GM19324 (cell line): Measurements from ENCODE around the gene RALGPS1.

ENCODE experiments used
- ATAC-seq: cut with Tn5 transposase; IDR thresholded peaks from one replicate; pipeline ENCODE4 v1.9.1; 2021; ENCODE audit warnings: mild to moderate bottlenecking, moderate library complexity; ENCODE audit not compliant: unreplicated experiment, low FRiP score

RALGPS1 gene

GRCh38 chr9:126953041-126953809 is 38.6 kb downstream of the RALGPS1 start:
- ATAC-seq: no peak

- ATAC-seq: no peak
Observed at GRCh38 chr9:126955811-126956210, 41.2 kb downstream of the RALGPS1 start.

- no peak for ATAC-seq
Observed at GRCh38 chr9:126956917-126957686, 42.5 kb downstream of the RALGPS1 start.

GRCh38 chr9:126957687-126958053 is 43.1 kb downstream of the RALGPS1 start:
- ATAC-seq: no peak

GRCh38 chr9:126959336-126959735 is 44.8 kb downstream of the RALGPS1 start:
- ATAC-seq: no peak

GRCh38 chr9:126959917-126960316 is 45.3 kb downstream of the RALGPS1 start:
- no peak for ATAC-seq

GRCh38 chr9:126962336-126962735 is 47.8 kb downstream of the RALGPS1 start:
- ATAC-seq: no peak

- no peak for ATAC-seq
Observed at GRCh38 chr9:126965077-126965476, 50.5 kb downstream of the RALGPS1 start.

GRCh38 chr9:126965541-126966428 is 51.2 kb downstream of the RALGPS1 start:
- no peak for ATAC-seq

GRCh38 chr9:126971261-126971660 is 56.7 kb downstream of the RALGPS1 start:
- ATAC-seq: no peak

- ATAC-seq: no peak
Observed at GRCh38 chr9:126973651-126974529, 59.3 kb downstream of the RALGPS1 start.

GRCh38 chr9:126974594-126974993 is 60.0 kb downstream of the RALGPS1 start:
- ATAC-seq: no peak

- no peak for ATAC-seq
Observed at GRCh38 chr9:126975327-126976220, 61.0 kb downstream of the RALGPS1 start.

- no peak for ATAC-seq
Observed at GRCh38 chr9:126979461-126979860, 64.9 kb downstream of the RALGPS1 start.

- ATAC-seq: no peak
Observed at GRCh38 chr9:126980231-126980630, 65.6 kb downstream of the RALGPS1 start.

- no peak for ATAC-seq
Observed at GRCh38 chr9:126981218-126981617, 66.6 kb downstream of the RALGPS1 start.

GRCh38 chr9:126982215-126983002 is 67.8 kb downstream of the RALGPS1 start:
- no peak for ATAC-seq

- ATAC-seq: no peak
Observed at GRCh38 chr9:126983767-126984166, 69.2 kb downstream of the RALGPS1 start.
